Uterus (tissue), 2 donors: Measurements from ENCODE around the gene GRID2.

Source experiments
- CTCF ChIP-seq, 4 experiments: fragments of 200-600 bp in 2 of 4; fragments of 450-650 bp in 2 of 4; sonication (generic) in 2 of 4; IDR thresholded peaks; one replicate each; pipeline ENCODE4 v1.5.1; 2016 to 2019; ENCODE audit warnings: antibody characterized with exemption in 4 of 4, mild to moderate bottlenecking in 2 of 4, moderate library complexity in 1 of 4
- POLR2A ChIP-seq, 2 donors: fragments of 450-650 bp; IDR thresholded peaks; one replicate each; pipeline ENCODE4 v1.6.1; 2016; ENCODE audit warnings: antibody characterized with exemption in 2 of 2, mild to moderate bottlenecking in 1 of 2, moderate library complexity in 1 of 2

DNA sequence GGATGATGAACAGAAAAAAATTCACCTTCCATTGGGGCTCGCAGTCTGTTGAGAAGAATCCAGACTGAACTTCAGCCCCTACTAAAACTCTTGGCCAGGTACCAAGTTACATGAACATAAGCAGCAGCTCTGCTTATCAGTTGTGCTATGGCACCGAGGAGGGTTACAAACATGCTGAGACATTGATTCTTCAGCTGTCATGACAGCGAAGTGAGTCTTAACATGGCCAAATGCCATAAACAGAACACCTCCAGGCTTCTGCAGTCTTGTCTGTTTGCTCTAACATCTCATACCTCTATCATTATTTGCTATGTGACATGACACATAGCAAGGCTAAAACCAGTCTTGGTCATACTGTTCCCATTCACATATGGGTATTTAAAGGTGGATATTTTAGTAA is 521.5 kb downstream of the GRID2 start:
- TF ChIP-seq CTCF (IDR thresholded peaks at IDR 0.05): no peak
- no peak for TF ChIP-seq POLR2A (IDR thresholded peaks at IDR 0.05)
